ENCODE data around the gene CSMD2.
"Not testable (repeated sequence)": the region's sequence is repeated elsewhere in the genome, so short reads cannot be mapped to it uniquely, and the experiment has no call there.

The CSMD2 gene

GRCh38 chr1:34164771-34165391 lies at the start of gene CSMD2:
CSMD2 (minus strand) TSS chr1:34165230; CDS start chr1:34165097, 133 bp downstream.
- DNase-seq (ENCODE audit: low read depth): no peak

DNA sequence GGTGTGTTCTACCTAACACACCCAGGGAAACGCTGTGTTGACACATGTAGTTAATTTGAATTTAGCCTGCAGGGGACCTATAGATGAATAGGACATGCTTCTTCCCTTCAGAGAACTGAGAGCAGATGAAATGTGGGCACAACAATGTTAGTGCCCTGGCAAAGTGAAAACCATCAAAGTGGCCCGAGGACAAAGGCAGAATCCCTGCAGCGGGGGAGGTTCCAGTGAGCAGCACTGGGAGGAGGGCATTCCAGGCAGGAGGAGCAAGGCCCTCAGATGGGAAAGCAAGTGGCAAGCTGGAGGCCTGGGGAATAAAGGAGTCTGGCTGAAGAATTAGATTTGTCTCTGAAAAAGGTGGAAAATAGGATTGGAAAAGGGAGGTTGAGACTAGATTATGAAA lies 48.9 kb upstream of the CSMD2 start:
- DNase-seq (ENCODE audit: low read depth): no peak

GRCh38 chr1:34212673-34213072 lies 47.6 kb upstream of the CSMD2 start:
- no peak for DNase-seq (ENCODE audit: low read depth)

GRCh38 chr1:34199927-34200326 lies 34.9 kb upstream of the CSMD2 start:
- DNase-seq (ENCODE audit: low read depth): no peak

DNA sequence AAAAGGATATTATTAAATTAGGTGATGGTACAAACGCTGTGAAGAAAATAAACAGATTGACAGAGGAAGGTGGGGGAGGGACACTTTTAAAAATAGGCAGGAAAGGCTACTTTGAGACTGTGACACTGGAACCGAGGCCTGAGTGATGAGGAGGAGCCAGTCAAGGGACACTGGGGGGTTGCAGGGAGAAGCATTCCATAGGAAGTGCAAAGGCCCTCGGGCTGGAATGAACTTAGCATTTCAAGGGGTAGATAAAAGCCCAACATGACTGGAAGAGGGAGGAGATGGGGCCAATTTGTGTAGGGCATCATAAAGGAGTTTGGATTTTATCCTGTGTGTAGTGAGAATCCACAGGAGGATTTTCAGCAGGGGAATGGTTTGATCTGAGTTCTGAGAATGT lies 27.6 kb upstream of the CSMD2 start:
- DNase-seq (ENCODE audit: low read depth): no peak

DNA sequence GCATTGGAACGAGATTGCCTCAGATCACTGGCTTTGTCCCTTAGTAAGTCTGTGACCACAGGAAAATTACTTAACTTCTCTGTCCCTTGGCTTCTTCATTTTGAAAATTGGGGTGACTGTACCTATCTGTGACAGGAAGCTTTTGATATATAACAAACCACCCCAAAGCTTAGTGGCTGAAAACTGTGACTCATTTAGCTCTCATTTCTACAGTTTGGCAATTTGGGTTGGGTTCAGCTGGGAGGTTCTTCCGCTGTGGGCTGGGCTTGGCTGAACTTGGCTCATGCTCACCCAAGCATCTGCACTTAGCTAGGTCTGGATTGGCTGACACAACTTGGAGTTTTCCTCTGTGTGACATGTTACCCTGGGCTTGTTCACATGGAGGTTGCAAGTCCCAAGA lies 25.7 kb upstream of the CSMD2 start:
- no peak for DNase-seq (ENCODE audit: low read depth)

- DNase-seq (ENCODE audit: low read depth): no peak
Observed at GRCh38 chr1:34188985-34189384, 24.0 kb upstream of the CSMD2 start.

- DNase-seq (ENCODE audit: low read depth): no peak
Observed at GRCh38 chr1:34188418-34188817, 23.4 kb upstream of the CSMD2 start.

DNA sequence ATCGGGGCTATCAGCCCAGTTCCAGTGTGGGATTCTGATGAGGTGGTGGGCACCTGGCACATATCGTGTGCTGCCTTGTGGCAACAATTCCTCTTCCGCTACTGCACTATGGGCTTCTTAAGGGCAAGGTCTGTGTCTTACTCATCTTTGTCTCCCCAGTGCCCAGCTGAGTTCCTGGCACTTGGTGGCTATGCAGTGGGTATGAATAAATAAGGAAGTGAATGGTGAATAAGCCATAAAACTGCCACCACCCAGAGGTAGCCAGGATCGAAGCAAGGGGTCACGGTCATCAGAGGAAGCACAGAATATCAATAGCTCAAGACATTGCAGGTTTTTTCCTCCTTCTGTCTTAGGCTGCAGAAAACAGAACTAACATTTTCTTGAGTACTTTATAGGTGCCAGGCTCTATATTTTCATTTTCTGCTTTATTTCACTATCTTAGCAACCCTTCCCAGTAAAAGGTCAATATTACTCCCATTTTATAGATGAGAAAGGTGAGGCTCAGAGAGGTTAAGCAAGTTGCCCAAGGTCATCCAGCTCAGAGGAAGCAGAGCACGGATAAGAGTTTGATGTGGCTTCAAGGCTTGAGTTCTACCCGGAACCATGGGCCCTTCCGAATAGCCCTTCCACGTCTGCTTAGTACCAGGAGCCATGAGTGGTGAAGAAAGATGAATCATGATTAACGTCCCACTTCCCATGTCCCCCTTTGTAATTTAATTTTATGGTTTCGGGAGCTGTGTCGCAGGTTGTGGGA lies 21.9 kb upstream of the CSMD2 start:
- DNase-seq (ENCODE audit: low read depth): no peak

GRCh38 chr1:34183381-34183780 lies 18.4 kb upstream of the CSMD2 start:
- DNase-seq (ENCODE audit: low read depth): not testable (repeated sequence)

GRCh38 chr1:34178072-34178471 lies 13.0 kb upstream of the CSMD2 start:
- DNase-seq (ENCODE audit: low read depth): no peak

GRCh38 chr1:34176830-34177603 lies 12.0 kb upstream of the CSMD2 start, which contains the start of gene C1orf94:
C1orf94 (plus strand) TSS chr1:34176907; CDS start chr1:34177790, 883 bp downstream.
- DNase-seq (ENCODE audit: low read depth): no peak

DNA sequence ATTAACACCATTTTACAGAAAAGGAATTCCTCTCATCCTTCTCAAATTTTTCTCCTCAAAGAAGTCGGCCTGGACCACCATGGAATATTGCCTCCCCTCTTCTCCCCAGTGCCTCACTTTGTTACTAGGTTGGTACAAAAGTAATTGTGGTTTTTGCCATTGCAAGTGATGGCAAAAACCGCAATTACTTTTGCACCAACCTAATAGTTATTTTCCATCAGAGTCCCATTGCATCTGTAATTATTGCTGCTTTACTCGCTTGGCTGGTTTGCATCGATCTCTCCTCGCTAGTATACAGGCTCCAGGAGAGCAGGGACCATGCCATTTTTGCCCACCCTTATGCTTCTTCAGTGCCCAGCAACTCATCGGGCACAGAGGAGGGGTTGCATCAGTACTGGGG lies 10.7 kb upstream of the CSMD2 start:
- no peak for DNase-seq (ENCODE audit: low read depth)

DNA sequence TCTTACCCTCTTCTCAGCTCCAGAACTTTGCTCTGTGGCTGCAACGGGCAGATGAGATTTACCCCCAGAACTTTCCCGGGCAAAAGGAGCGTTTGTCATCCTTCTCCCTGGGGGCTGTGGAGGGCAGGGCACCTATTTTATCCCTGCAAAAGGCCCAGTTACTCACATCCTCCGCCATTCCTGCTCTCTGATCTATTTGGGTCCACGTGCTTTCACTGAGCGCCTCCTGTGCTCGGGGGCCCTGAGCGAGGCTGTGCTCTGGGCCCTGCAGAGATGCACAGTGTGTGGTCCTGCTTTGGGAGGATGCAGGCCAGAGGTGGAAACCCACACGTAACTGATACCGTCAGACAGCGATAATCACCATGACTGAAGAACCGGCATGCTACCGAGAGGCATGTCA lies 2.4 kb upstream of the CSMD2 start:
- DNase-seq (ENCODE audit: low read depth): no peak

DNA sequence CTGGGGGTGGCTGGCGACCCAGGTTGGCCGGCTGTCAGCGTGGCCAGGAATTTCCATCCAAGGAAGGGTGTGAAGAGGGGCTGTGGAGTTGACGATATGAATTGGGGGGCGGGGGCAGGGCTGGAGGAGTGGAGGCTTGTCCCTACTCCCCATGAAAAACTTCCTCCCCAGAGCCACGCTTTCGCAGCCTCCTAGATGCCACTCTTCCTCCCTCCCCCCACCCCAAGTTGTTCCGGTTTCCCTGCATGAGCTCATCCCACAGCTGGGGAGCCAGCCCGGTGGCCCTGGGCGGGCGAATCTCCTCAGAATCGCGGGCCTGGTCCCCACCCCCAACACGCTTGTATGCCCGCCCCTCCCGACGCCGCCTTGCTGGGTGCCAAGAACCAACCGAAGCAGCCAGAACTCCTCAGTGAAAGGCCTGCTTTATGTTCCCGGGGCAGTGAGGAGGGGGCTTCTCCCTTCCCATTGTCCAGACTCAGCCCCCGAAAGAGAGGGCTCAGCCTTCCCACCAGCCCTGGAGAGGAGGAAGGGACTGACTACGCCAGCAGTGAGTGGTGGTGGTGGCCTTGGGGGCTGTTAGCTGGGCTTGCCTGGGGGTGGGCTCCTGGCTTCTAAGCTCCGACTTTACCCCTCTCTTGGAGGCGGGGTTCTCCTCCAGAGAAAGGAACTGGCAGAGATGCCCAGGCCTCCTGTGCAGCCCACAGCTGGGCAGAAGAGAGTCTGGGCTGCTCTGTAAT lies 1.8 kb upstream of the CSMD2 start:
- no peak for DNase-seq (ENCODE audit: low read depth)

GRCh38 chr1:34166191-34166624 lies 1.2 kb upstream of the CSMD2 start:
- no peak for DNase-seq (ENCODE audit: low read depth)

- DNase-seq (ENCODE audit: low read depth): no peak
Observed at GRCh38 chr1:34165422-34165921, 442 bp upstream of the CSMD2 start.

GRCh38 chr1:34163792-34164731 lies 968 bp downstream of the CSMD2 start:
- DNase-seq (ENCODE audit: low read depth): no peak

DNA sequence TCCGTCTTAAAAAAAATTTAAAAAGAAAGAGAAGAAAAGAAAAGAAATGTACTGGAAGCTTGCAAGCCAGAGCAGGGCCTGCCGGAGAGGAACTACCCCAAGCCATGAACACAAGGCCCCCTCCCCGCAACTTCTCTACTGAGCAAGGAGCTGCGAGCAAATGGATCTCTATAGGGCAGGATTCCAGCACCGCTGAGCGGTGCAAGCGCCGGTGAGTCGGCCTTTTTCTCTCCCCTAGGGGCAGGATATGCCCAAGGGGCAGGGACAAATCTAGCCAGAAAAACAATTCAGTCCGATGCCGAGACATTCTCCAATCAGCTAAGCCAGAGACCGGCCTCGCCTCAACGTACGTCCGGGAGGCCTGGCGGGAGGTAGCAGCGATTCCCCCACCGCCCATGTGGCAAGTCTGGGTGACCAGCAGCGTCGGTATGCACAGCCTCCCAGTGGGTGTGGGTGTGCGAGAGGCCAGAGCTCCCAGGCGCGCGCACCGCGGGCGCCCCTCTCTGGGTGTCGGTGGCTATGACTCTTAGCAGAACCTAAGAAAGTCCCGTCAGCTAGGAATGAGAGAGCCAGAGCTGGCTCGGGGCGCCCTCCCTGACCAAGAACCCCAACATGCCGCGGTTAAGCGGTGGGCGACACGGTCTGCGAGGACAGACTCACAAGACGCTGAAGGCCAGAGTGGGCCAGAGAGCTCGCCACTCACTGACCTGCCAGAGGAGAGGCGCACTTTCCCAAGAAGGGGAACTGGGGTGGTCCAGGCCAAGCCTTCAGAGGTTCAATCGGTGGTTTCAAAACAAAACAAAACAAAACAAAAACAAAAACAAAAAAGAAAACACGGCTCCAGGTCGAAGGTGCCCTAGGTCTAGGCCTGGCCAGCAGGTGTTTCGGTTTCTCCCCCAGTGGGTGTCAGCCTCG lies 1.9 kb downstream of the CSMD2 start:
- no peak for DNase-seq (ENCODE audit: low read depth)

GRCh38 chr1:34156739-34157138 lies 8.3 kb downstream of the CSMD2 start:
- no peak for DNase-seq (ENCODE audit: low read depth)

All from activated T-cell treated with anti-CD3 and anti-CD28 coated beads for 1 hour (primary cell).